NB4 (cell line): ENCODE measurements around the gene ANKRD27.

ENCODE experiments used
- CTCF ChIP-seq: IDR thresholded peaks from one replicate; pipeline ENCODE4 v1.5.1; 2012; ENCODE audit warnings: low read depth, low read length
- MAX ChIP-seq: IDR thresholded peaks from 2 replicates; pipeline ENCODE4 v1.6.1; 2011; ENCODE audit warnings: low read depth, low read length
- MYC ChIP-seq: IDR thresholded peaks from 2 replicates; pipeline ENCODE4 v1.6.1; 2011; ENCODE audit warnings: low read depth, low read length
- POLR2A ChIP-seq: IDR thresholded peaks from 2 replicates; pipeline ENCODE4 v1.6.1; 2011; ENCODE audit warnings: mild to moderate bottlenecking; ENCODE audit not compliant: insufficient read length; ENCODE audit errors: extremely low read depth

DNA sequence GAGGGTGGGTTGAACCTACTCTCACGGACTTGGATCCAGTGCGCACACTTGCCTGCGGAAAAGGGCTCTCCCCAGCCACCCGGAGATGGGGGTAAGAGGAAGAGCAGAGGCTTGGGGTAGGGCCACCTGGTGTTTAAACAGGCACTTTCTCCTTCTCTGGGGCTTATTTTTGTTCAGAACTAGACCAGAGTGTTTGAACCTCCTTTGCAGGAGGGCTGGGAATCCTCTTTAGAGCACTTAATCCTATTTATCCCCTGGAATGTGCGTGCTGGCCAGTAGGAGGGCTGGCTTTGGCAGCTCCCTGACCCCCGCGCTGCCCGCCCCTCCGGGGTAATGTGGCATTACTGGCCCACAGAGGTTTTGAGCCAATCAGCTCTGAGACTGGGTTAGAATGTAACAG lies 2.7 kb upstream of the ANKRD27 start:
- TF ChIP-seq POLR2A, result no peak
- TF ChIP-seq CTCF, result no peak
- no peak for TF ChIP-seq MAX
- TF ChIP-seq MYC, result no peak
